Measurements from ENCODE around the gene USP36. TPM values are rescaled to one million over a fixed set of nuclear protein-coding genes. Genes with fewer than 3 reads are reported as not detected.

Gene USP36
- total RNA-seq, 1 donor = 30.8 TPM

DNA sequence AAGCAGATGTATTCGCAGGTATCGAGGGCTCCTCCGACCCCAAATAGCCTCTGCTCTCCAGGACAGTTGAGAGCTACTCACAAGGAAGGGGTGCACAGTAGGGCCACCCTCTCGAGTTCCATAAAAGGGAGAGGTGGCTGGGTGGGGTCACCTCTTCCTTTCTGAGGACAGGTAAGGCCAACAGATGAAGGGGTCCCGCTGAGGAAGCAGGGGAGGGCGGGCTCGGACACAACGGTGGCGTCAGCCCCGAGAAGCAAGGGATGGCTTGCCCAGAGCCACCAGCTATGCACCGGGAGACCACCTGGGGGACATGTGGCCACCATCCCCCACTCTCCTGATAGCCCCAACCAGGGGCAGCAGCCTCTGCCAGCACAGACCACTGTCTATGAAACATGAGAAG is 43.4 kb downstream of the USP36 start:
- H3K27ac ChIP-seq (ENCODE audit: low read depth, low read length) = no peak overlapping the region
- H4K20me1 ChIP-seq (ENCODE audit: insufficient read depth, low read length) = peaks cover 23% of the 10 kb centered on the region
- H3K79me2 ChIP-seq (ENCODE audit: insufficient read depth, low read length) = peaks cover 30% of the 10 kb centered on the region
- no peak for DNase-seq (ENCODE audit: insufficient read length, low spot score, missing footprints)
- H3K4me1 ChIP-seq (ENCODE audit: insufficient read depth, low read length) = no peaks in the 10 kb centered on the region
- TF ChIP-seq, protein P1, sequence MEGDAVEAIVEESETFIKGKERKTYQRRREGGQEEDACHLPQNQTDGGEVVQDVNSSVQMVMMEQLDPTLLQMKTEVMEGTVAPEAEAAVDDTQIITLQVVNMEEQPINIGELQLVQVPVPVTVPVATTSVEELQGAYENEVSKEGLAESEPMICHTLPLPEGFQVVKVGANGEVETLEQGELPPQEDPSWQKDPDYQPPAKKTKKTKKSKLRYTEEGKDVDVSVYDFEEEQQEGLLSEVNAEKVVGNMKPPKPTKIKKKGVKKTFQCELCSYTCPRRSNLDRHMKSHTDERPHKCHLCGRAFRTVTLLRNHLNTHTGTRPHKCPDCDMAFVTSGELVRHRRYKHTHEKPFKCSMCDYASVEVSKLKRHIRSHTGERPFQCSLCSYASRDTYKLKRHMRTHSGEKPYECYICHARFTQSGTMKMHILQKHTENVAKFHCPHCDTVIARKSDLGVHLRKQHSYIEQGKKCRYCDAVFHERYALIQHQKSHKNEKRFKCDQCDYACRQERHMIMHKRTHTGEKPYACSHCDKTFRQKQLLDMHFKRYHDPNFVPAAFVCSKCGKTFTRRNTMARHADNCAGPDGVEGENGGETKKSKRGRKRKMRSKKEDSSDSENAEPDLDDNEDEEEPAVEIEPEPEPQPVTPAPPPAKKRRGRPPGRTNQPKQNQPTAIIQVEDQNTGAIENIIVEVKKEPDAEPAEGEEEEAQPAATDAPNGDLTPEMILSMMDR (IDR thresholded peaks at IDR 0.05; ENCODE audit: extremely low read depth, low read depth, low read length) = no peak
- no peaks in the 10 kb centered on the region for H3K27me3 ChIP-seq (ENCODE audit: insufficient read depth, low read length)
- peaks cover 57% of the 10 kb centered on the region for H3K36me3 ChIP-seq (ENCODE audit: insufficient read depth, low read length)
- no peak overlapping the region for H3K4me2 ChIP-seq (ENCODE audit: insufficient read depth, low read length)
- H2AFZ ChIP-seq (ENCODE audit: low read length) = no peak overlapping the region
- H3K9me3 ChIP-seq (ENCODE audit: low read depth, low read length) = no peaks in the 10 kb centered on the region
- no peak overlapping the region for H3K4me3 ChIP-seq (ENCODE audit: insufficient read depth, low read length)

DNA sequence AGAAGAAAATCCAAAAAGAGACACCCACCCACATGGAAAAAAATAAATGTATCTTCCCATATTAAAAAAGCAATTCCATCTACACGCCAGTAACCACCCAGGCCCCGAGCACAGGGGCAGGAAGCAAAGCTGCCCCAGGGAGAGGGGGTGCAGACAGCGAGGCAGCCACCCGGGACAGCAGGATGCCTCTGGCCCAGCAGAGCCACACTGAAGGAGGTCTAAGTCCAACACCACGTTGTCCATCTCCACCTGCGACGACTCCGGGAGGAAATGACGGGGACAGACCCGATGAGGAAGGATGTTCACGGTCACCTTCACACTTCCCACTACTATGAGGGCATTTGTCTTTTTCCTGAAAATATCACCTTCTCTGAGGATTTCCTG is 44.1 kb downstream of the USP36 start:
- no peak for DNase-seq (ENCODE audit: insufficient read length, low spot score, missing footprints)
- no peak overlapping the region for H3K4me2 ChIP-seq (ENCODE audit: insufficient read depth, low read length)
- H3K36me3 ChIP-seq (ENCODE audit: insufficient read depth, low read length) = peaks cover 57% of the 10 kb centered on the region
- H2AFZ ChIP-seq (ENCODE audit: low read length) = no peak overlapping the region
- H3K27me3 ChIP-seq (ENCODE audit: insufficient read depth, low read length) = no peaks in the 10 kb centered on the region
- no peaks in the 10 kb centered on the region for H3K9me3 ChIP-seq (ENCODE audit: low read depth, low read length)
- peaks cover 21% of the 10 kb centered on the region for H4K20me1 ChIP-seq (ENCODE audit: insufficient read depth, low read length)
- H3K4me3 ChIP-seq (ENCODE audit: insufficient read depth, low read length) = no peak overlapping the region
- peaks cover 26% of the 10 kb centered on the region for H3K79me2 ChIP-seq (ENCODE audit: insufficient read depth, low read length)
- TF ChIP-seq, protein P1 (IDR thresholded peaks at IDR 0.05; ENCODE audit: extremely low read depth, low read depth, low read length) = no peak
- no peak overlapping the region for H3K27ac ChIP-seq (ENCODE audit: low read depth, low read length)
- H3K4me1 ChIP-seq (ENCODE audit: insufficient read depth, low read length) = peaks cover 6% of the 10 kb centered on the region

DNA sequence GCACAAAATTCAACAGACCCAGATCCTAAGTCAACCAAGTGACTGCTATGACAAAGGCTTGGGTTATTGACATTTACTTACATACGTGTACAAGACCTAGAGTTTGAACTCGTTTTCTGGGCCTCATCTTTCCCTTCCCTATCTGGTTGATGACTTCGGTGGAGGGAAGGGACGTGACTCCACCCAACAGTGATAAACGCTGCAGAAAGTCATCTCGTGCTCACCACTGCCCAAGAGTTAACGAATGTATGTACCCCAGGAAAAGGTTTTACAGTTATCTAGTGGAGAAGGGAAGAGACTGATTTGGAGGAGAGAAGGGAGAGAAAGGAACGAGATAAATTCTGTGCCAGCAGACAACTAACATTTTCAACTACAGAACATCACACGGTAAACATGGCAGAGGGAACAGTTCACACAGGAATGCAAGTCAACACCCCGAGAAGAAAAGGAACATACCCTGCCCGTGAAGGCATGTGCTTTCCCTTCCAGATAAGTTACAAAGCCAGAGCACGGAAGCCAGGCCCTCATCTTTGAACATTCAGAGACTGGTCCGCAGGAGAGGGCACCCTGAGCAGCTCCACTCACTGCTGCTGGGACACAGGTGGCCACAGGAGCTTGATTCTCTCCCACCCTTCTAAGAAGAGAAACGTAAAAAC is 44.6 kb downstream of the USP36 start:
- peaks cover 22% of the 10 kb centered on the region for H3K79me2 ChIP-seq (ENCODE audit: insufficient read depth, low read length)
- H3K9me3 ChIP-seq (ENCODE audit: low read depth, low read length) = no peaks in the 10 kb centered on the region
- no peak overlapping the region for H3K4me2 ChIP-seq (ENCODE audit: insufficient read depth, low read length)
- H4K20me1 ChIP-seq (ENCODE audit: insufficient read depth, low read length) = peaks cover 18% of the 10 kb centered on the region
- H3K4me3 ChIP-seq (ENCODE audit: insufficient read depth, low read length) = no peak overlapping the region
- H3K27ac ChIP-seq (ENCODE audit: low read depth, low read length) = no peak overlapping the region
- DNase-seq (ENCODE audit: insufficient read length, low spot score, missing footprints) = no peak
- no peaks in the 10 kb centered on the region for H3K27me3 ChIP-seq (ENCODE audit: insufficient read depth, low read length)
- H3K4me1 ChIP-seq (ENCODE audit: insufficient read depth, low read length) = peaks cover 10% of the 10 kb centered on the region
- H2AFZ ChIP-seq (ENCODE audit: low read length) = no peak overlapping the region
- peaks cover 52% of the 10 kb centered on the region for H3K36me3 ChIP-seq (ENCODE audit: insufficient read depth, low read length)
- TF ChIP-seq, protein P1 (IDR thresholded peaks at IDR 0.05; ENCODE audit: extremely low read depth, low read depth, low read length) = no peak

DNA sequence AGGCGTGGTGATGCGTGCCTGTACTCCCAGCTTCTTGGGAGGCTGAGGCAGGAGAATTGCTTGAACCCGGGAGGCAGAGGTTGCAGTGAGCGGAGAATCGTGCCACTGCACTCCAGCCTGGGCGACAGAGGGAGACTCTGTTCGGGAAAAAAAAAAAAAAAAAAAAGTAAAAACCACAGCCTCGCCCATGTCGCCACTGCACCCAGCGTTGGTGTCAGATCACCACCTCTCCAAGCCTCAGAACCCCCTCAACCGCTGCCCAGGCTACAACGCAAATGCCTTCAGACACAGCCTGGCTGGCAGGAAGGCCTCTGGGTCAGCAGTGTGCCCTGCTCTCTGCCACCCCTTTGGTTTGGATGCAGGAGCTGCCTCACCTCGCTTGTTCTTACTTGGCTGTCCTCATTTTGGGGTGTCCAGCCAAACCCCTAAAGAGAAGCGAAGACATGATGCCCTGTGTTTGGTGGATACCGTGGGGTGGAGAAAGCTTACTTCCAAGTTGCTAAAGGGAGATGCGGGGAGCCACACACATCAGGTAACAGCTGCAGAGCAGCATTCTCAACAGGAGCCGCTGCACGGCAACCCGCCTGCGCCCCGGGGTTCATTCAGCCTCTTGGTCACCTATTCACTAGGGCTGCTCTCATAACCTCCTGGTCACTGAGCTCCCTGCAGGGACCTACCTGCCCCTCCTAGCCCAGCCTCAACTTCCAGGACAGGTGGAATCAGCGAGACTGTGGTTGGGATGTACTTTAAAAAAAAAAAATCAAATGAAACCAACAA is 45.6 kb downstream of the USP36 start:
- Histone ChIP-seq H3K4me2 (ENCODE audit: insufficient read depth, low read length) (no peak overlapping the region), H3K4me1 (ENCODE audit: insufficient read depth, low read length) (peaks cover 14% of the 10 kb centered on the region), H3K4me3 (ENCODE audit: insufficient read depth, low read length) (no peak overlapping the region), H3K36me3 (ENCODE audit: insufficient read depth, low read length) (peaks cover 52% of the 10 kb centered on the region), H2AFZ (ENCODE audit: low read length) (no peak overlapping the region), H4K20me1 (ENCODE audit: insufficient read depth, low read length) (peaks cover 15% of the 10 kb centered on the region), H3K27ac (ENCODE audit: low read depth, low read length) (no peak overlapping the region), H3K27me3 (ENCODE audit: insufficient read depth, low read length) (no peaks in the 10 kb centered on the region), H3K9me3 (ENCODE audit: low read depth, low read length) (no peaks in the 10 kb centered on the region), H3K79me2 (ENCODE audit: insufficient read depth, low read length) (peaks cover 15% of the 10 kb centered on the region)
- TF ChIP-seq, protein P1 (IDR thresholded peaks at IDR 0.05; ENCODE audit: extremely low read depth, low read depth, low read length) = no peak
- no peak for DNase-seq (ENCODE audit: insufficient read length, low spot score, missing footprints)
